Ishikawa (cell line): ENCODE results near the gene VTI1A.

ENCODE experiments used
- CEBPB ChIP-seq: IDR thresholded peaks from 2 replicates; pipeline ENCODE4 v1.6.1; 2012
- CREB1 ChIP-seq: IDR thresholded peaks from 2 replicates; pipeline ENCODE4 v1.6.1; 2012; ENCODE audit warnings: low read depth
- EGR1 ChIP-seq: IDR thresholded peaks from 2 replicates; pipeline ENCODE4 v1.6.1; 2012
- EP300 ChIP-seq: IDR thresholded peaks from 2 replicates; pipeline ENCODE4 v1.6.1; 2012; ENCODE audit warnings: borderline replicate concordance
- MAX ChIP-seq: IDR thresholded peaks from 2 replicates; pipeline ENCODE4 v1.6.1; 2012
- NFIC ChIP-seq: IDR thresholded peaks from 2 replicates; pipeline ENCODE4 v1.6.1; 2012
- RAD21 ChIP-seq: IDR thresholded peaks from 2 replicates; pipeline ENCODE4 v1.6.1; 2012; ENCODE audit warnings: low read depth
- TAF1 ChIP-seq: IDR thresholded peaks from 2 replicates; pipeline ENCODE4 v1.6.1; 2012; ENCODE audit warnings: low read depth, mild to moderate bottlenecking
- TEAD4 ChIP-seq: IDR thresholded peaks from 2 replicates; pipeline ENCODE4 v1.6.1; 2012
- USF1 ChIP-seq: IDR thresholded peaks from 2 replicates; pipeline ENCODE4 v1.6.1; 2012
- YY1 ChIP-seq: IDR thresholded peaks from 2 replicates; pipeline ENCODE4 v1.6.1; 2012; ENCODE audit warnings: low read depth
- TF ChIP-seq, protein P1 (sequence below): IDR thresholded peaks from 2 replicates; pipeline ENCODE4 v1.6.1; 2012; ENCODE audit warnings: low read depth, mild to moderate bottlenecking

GRCh38 chr10:112531421-112531820, 84.4 kb downstream of the VTI1A start:
- TF ChIP-seq RAD21, result no peak
- no peak for TF ChIP-seq CEBPB
- TF ChIP-seq TAF1, result no peak
- no peak for TF ChIP-seq MAX
- TF ChIP-seq YY1, result no peak
- TF ChIP-seq, protein P1, sequence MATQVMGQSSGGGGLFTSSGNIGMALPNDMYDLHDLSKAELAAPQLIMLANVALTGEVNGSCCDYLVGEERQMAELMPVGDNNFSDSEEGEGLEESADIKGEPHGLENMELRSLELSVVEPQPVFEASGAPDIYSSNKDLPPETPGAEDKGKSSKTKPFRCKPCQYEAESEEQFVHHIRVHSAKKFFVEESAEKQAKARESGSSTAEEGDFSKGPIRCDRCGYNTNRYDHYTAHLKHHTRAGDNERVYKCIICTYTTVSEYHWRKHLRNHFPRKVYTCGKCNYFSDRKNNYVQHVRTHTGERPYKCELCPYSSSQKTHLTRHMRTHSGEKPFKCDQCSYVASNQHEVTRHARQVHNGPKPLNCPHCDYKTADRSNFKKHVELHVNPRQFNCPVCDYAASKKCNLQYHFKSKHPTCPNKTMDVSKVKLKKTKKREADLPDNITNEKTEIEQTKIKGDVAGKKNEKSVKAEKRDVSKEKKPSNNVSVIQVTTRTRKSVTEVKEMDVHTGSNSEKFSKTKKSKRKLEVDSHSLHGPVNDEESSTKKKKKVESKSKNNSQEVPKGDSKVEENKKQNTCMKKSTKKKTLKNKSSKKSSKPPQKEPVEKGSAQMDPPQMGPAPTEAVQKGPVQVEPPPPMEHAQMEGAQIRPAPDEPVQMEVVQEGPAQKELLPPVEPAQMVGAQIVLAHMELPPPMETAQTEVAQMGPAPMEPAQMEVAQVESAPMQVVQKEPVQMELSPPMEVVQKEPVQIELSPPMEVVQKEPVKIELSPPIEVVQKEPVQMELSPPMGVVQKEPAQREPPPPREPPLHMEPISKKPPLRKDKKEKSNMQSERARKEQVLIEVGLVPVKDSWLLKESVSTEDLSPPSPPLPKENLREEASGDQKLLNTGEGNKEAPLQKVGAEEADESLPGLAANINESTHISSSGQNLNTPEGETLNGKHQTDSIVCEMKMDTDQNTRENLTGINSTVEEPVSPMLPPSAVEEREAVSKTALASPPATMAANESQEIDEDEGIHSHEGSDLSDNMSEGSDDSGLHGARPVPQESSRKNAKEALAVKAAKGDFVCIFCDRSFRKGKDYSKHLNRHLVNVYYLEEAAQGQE, result no peak
- TF ChIP-seq TEAD4, result no peak
- no peak for TF ChIP-seq CREB1
- TF ChIP-seq NFIC, result no peak
- no peak for TF ChIP-seq EP300
- TF ChIP-seq USF1, result no peak
- TF ChIP-seq EGR1, result no peak
